ENCODE data around the gene MDN1. TPM values are rescaled to one million over a fixed set of nuclear protein-coding genes. Genes with fewer than 3 reads are reported as not detected.

Gene MDN1
- total RNA-seq, 1 experiment from 2014 or later: 117 TPM

GRCh38 chr6:89799096-89799495 lies 20.5 kb downstream of the MDN1 start:
- Histone ChIP-seq H4K91ac (ENCODE audit: insufficient read length, low read depth, low read length) (no peak overlapping the region), H3T11ph (ENCODE audit: low read length) (no peak overlapping the region), H3K56ac (ENCODE audit: insufficient read length, low read depth, low read length) (no peak overlapping the region), H4K5ac (ENCODE audit: insufficient read length, low read depth, low read length) (no peak overlapping the region), H3K9ac (ENCODE audit: extremely low read depth, insufficient read length, low read length) (no peak overlapping the region), H4K20me1 (ENCODE audit: control insufficient read depth, insufficient read depth, insufficient read length) (no peaks in the 10 kb centered on the region), H2BK15ac (ENCODE audit: low read depth, low read length) (peak overlapping the region; percentile 97; the same call in 1 of the 2 replicates), H2BK20ac (ENCODE audit: low read depth, low read length, poor library complexity, severe bottlenecking) (no peak overlapping the region), H3K27me3 (ENCODE audit: insufficient read depth, low read length) (no peaks in the 10 kb centered on the region), H2BK120ac (ENCODE audit: low read depth, low read length, poor library complexity, severe bottlenecking) (peak overlapping the region; percentile 29), H2AFZ (ENCODE audit: low read length) (no peak overlapping the region), H3K4ac (ENCODE audit: low read depth, low read length) (no peak overlapping the region), H3K23ac (ENCODE audit: insufficient read length, low read depth, low read length) (no peak overlapping the region), H2BK12ac (ENCODE audit: insufficient read length, low read depth, low read length) (peak overlapping the region; percentile 93), H3K14ac (ENCODE audit: insufficient read depth, low read length) (no peak overlapping the region), H2AK5ac (ENCODE audit: insufficient read length, low read length) (peak overlapping the region; percentile 90), H3K4me2 (ENCODE audit: insufficient read depth, insufficient read length, low read length) (no peak overlapping the region), H3K79me2 (ENCODE audit: insufficient read depth, low read length) (peaks cover 9% of the 10 kb centered on the region; the same call in 1 of the 2 replicates), H3K79me1 (ENCODE audit: insufficient read depth, low read depth, low read length, poor library complexity, severe bottlenecking) (no peaks in the 10 kb centered on the region), H4K8ac (replicated peaks; ENCODE audit: insufficient read length, low read depth, low read length) (no peak overlapping the region), H3K18ac (ENCODE audit: insufficient read length, low read depth, low read length) (peak overlapping the region; percentile 45), H3K23me2 (ENCODE audit: insufficient read length, low read depth, low read length, poor library complexity, severe bottlenecking) (no peaks in the 10 kb centered on the region), H3K27ac (ENCODE audit: insufficient read length, low read depth, low read length) (no peak overlapping the region), H3K4me1 (ENCODE audit: insufficient read depth, low read length) (no peaks in the 10 kb centered on the region; the same call in 1 of the 2 replicates), H2BK5ac (ENCODE audit: insufficient read length, low read length) (peak overlapping the region; percentile 58), H3K9me3 (ENCODE audit: control insufficient read depth, low read depth, low read length) (no peaks in the 10 kb centered on the region)
- no peaks in the 10 kb centered on the region for H3K27me3 Mint-ChIP-seq (ENCODE audit: low read depth)
- peaks cover 21 to 29% of the 10 kb centered on the region in 2 experiments for H3K4me1 Mint-ChIP-seq
- no peak for DNase-seq
- peak overlapping the region; percentile 48 to 86 (median 76); a peak in 6 of 7 replicates for H3K27ac Mint-ChIP-seq
- H3K36me3 Mint-ChIP-seq (ENCODE audit: insufficient read depth in 1 of 3, low read depth in 3 of 3): peaks cover 56 to 78% (median 57%) of the 10 kb centered on the region in 3 experiments
- no peak for TF ChIP-seq CTCF (conservative IDR thresholded peaks at IDR 0.05)
- no peak overlapping the region for H3K4me3 Mint-ChIP-seq
- H3K9me3 Mint-ChIP-seq: no peaks in the 10 kb centered on the region
- WGBS (ENCODE audit: extremely low coverage, insufficient read length, low lambda C conversion rate): no CpG with 5 or more reads among the region's 8 CpGs
